ENCODE measurements around the gene ZNF688. TPM values are rescaled to one million over a fixed set of nuclear protein-coding genes. Genes with fewer than 3 reads are reported as not detected.
"Not testable (repeated sequence)": the region's sequence is repeated elsewhere in the genome, so short reads cannot be mapped to it uniquely, and the experiment has no call there.

The ZNF688 gene
- 23.5 TPM for total RNA-seq

DNA sequence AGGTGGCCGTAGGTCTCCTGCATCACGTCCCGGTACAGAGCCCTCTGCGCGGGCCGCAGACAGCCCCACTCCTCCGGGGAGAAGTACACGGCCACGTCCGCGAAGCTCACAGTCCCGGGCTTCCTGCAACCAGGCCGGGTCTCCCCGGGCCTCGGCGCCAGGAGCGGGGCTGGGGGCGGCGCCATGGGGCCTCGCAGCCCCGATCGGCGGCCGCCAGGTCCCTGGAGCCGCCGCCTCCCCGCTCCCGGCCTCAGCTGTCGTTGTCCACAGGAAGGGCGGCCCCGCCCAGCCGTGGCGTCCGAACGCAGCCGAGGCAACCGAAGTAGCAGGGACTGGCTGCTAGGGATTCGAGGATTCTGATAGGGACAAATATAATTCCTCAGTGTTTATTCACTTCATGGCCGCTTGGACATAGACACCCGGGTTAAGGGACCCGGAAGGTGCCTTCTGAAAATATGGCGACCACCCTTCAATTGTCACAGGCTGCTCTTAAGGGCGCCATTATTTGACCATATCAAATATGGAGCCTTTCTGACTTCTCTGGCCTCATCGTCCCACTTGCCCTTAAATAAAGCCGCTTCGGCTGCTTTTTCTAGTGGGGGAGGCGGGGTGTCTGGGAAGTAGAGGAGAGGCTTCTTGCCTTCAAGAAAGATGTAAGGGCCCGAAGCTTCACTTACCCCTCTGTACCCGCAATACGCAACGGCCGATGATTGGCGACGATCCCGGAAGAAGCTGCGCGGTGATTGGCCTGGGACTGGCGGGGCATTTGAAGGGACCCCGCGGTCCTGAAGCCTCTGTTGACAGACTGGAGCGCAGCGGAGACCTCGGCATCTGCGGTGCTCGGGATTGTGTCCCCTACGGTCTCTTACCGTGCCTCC lies at the start of gene ZNF688:
Gene ZNF688, minus strand, starts transcription at position 270 of the 878 bp plus-strand sequence. Its CDS starts 85 bp downstream, at position 185.
- peak; percentile 96 for DNase-seq (ENCODE audit: low spot score)

GRCh38 chr16:30620169-30620568 lies 48.7 kb upstream of the ZNF688 start:
- DNase-seq (ENCODE audit: low spot score): no peak

DNA sequence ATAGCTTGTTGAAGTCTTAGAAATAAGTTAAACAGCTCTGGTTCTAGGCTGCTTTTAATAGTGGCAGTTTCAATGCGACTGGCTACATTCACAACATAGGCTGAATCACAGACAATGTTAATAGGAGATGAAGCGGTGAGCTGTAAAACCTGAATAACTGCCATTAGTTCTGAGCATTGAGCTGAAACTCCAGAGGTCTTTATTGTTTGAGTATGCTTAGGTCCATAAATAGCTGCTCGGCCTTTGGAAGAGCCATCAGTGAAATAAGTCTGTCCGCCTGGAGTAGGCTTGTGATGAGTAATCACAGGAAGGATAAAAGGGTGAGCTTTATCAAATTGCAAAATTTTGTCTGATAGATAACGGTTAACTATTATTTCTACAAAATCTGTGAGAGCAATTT lies 48.1 kb upstream of the ZNF688 start:
- no peak for DNase-seq (ENCODE audit: low spot score)

DNA sequence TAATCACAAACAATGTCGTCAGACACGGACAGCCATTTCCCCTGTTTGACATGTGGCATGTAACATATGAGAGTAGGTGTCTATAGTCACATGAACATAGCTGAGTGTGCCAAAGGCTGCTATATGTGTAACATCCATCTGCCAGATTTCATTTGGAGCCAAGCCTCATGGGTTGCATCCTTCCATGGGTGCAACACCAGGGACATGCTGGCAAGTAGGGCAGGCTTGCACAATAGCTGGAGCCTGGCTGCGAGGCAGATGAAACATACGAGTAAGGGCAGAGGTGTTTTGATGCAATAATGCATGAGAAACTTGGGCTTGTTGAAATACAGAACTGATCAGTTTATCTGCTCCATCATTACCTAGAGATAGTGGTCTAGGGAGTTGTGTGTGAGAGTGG lies 47.7 kb upstream of the ZNF688 start:
- DNase-seq (ENCODE audit: low spot score): no peak

- DNase-seq (ENCODE audit: low spot score): no peak
These were observed 44.0 kb upstream of the ZNF688 start for GRCh38 chr16:30615358-30616091.

GRCh38 chr16:30609926-30610839 lies 38.7 kb upstream of the ZNF688 start, which contains the start of gene ZNF689:
ZNF689 (minus strand) TSS chr16:30610389; CDS start chr16:30610041, 348 bp downstream.
- peak; percentile 98 for DNase-seq (ENCODE audit: low spot score)

DNA sequence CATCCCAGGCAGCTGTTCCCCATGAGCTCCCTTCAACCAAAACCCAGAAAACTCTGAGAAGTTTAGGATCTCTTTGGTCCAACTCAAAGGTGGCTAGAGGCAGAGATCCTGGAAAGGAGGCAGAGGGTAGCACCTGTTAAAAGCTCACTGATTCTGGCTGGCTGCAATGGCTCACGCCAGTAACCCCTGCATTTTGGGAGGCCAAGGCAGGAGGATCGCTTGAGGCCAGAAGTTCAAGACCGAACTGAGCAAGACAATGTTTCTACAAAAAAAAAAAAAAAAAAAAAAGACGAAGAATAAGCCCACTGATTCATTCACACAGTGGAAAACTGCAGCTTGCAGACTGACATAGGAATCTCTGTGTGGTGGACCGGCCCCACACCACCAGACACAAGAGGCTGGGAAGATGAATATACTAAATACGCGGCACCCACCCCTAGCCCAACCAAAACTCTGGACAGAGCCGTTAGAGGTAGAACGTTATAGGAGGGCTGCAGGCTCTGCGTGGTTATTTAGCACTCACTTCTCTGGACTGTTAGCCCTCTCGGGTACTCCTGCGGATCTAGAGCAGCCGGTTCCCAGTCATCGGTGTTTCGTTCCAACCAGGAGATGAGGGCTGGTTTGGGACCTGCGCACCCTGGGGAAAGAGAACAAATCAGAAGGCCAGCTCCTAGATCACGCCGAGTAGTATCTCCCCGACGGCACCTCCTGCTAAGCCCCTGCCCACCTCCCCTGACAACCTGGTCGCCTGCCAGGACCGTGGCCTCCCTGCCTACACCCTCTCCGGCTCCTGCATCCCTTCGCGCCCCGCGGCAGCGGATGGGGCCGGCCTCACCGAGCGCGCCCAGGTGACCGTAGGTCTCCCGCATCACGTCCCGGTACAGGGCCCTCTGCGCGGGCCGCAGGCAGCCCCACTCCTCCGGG lies 37.8 kb upstream of the ZNF688 start:
- no peak for DNase-seq (ENCODE audit: low spot score)

DNA sequence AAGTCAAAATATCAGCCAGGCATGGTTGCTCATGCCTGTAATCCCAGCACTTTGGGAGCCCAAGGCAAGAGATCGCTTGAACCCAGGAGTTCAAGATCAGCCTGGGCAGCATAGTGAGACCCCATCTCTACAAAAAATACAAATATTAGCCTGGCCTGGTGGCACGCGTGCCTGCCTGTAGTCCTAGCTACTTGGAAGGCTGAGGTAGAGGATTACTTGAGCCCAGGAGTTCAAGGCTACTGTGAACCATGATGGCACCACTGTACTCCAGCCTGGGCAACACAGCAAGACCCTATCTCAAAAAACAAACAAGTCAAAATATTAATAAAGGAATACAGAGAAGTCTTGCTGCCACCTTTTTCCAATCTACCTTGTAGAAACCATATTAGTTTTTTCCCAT lies 34.5 kb upstream of the ZNF688 start:
- no peak for DNase-seq (ENCODE audit: low spot score)

DNA sequence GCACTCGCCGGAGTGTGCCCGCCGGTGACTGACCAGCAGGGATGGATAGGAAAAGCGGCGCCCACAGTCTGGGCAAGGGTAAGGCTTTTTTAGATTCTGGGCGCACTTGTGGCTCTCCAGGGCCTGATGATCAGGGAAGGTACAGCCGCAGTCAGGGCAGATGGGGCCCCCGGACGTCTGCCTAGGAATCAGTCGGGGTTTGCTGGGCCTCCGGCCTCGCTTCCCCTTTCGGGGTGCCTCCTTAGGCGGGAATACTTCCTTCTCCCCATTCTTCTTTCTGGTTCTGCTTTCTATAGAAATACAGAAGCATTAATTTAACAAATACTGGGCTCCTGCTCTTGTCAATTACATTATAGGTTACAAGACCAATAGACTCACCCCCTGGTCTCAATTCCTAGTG lies 33.6 kb upstream of the ZNF688 start:
- DNase-seq (ENCODE audit: low spot score): no peak

DNA sequence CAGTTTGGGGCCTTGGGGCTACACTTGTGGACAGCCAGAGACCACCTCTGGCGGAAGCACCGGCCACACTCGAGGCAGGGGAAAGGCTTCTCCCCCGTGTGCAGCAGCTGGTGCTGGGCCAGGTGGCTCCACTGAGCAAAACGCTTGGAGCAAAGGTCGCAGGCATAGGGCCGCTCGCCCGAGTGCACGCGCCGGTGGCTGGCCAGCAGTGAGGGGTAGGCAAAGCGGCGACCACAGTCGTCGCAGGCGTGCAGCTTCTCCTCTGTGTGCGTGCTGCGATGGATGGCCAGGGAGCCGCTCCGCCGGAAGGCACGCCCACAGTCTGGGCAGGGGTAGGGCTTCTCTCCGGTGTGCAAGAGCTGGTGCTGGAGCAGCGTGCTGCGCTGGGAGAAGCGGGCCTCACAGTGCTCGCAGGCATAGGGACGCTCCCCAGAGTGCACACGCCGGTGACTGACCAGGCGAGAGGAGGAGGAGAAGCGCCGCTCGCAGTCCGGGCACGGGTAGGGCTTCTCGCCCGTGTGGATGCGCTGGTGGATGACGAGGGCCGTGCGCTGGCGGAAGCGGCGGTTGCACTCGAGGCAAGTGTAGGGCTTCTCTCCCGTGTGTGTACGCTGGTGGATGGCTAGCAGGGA lies 32.9 kb upstream of the ZNF688 start:
- DNase-seq (ENCODE audit: low spot score): no peak

- DNase-seq (ENCODE audit: low spot score): no peak
These were observed 32.4 kb upstream of the ZNF688 start for GRCh38 chr16:30603945-30604315.

GRCh38 chr16:30602616-30603277 lies 31.2 kb upstream of the ZNF688 start:
- no peak for DNase-seq (ENCODE audit: low spot score)

GRCh38 chr16:30601966-30602365 lies 30.5 kb upstream of the ZNF688 start:
- DNase-seq (ENCODE audit: low spot score): no peak

DNA sequence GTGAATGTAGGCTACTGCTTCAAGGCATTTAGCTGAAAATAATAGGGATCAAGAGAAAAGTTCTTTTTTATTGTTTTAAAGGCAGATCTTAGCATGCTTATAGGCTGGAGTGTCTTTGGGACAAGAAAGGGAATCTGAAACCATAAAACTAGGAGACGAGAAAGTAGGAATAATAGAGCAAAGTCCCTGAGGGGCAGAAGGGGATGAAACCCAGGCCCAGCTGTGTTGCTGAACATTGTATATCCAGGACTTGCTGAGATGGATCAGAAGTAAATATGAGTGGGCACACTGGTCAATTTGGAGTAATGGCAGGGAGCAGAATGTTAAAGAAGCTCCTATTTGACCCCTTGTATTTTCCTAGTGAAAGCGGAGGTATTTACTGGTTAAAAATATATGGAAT lies 29.4 kb upstream of the ZNF688 start:
- DNase-seq (ENCODE audit: low spot score): no peak

- DNase-seq (ENCODE audit: low spot score): no peak
These were observed 28.7 kb upstream of the ZNF688 start for GRCh38 chr16:30600215-30600614.

- DNase-seq (ENCODE audit: low spot score): no peak
These were observed 21.4 kb upstream of the ZNF688 start for GRCh38 chr16:30592871-30593270.

DNA sequence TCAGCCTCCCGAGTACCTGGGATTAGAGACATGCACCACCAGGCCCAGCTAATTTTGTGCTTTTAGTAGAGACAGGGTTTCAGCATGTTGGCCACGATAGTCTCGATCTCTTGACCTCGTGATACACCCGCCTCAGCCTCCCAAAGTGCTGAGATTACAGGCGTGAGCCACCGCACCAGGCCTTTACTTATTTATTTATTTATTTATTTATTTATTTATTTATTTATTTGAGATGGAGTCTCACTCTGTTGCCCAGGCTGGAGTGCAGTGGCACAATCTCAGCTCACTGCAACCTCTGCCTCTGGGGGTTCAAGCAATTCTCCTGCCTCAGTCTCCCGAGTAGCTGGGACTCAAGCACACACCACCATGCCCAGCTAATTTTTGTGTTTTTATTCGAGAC lies 19.4 kb upstream of the ZNF688 start:
- DNase-seq (ENCODE audit: low spot score): not testable (repeated sequence)

DNA sequence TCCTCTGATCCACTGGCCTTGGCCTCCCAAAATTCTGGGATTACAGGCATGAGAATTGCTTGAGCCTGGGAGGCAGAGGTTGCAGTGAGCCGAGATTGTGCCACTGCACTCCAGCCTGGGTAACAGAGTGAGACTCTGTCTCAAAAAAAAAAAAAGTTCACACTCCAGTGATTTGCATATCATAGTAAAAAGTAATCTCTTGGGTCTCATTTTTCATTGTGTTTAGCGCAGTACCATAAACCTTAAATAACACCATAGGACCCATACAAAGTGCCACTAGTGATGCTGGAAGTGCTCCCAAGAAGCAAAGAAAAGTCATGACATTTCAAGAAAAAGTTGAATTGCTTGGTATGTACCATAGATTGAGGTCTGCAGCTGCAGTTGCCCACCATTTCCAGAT lies 18.1 kb upstream of the ZNF688 start:
- DNase-seq (ENCODE audit: low spot score): not testable (repeated sequence)

GRCh38 chr16:30588651-30589050 lies 17.1 kb upstream of the ZNF688 start:
- no peak for DNase-seq (ENCODE audit: low spot score)

Data from mucosa of gallbladder (tissue), 1 donor.